Naive thymus-derived CD4-positive, alpha-beta T cell (primary cell): ENCODE results near the gene TENM4. TPM values are rescaled to one million over a fixed set of nuclear protein-coding genes. Genes with fewer than 3 reads are reported as not detected.

Experiments
- ATAC-seq: fragments of 150-1000 bp; cut with Tn5 transposase; 2 replicates; pipeline ENCODE4 v1.10.0; 2021; ENCODE audit warnings: mild to moderate bottlenecking, moderate library complexity
- CTCF ChIA-PET: fragments of 350-600 bp; sonication (Branson Sonifier 250); formaldehyde crosslinking; loops from one replicate; lab custom pipeline; 2021; ENCODE audit warnings: antibody characterized with exemption; lab: Charles Lee
- POLR2A ChIA-PET: fragments of 350-600 bp; sonication (Branson Sonifier 250); formaldehyde crosslinking; loops from one replicate; lab custom pipeline; 2021; ENCODE audit warnings: antibody characterized with exemption, inconsistent platforms; lab: Charles Lee
- DNase-seq, 9 donors: peaks; one replicate each; pipeline versions ENCODE4 v3.0.0 to v3.0.0-alpha.2; 2020 to 2022; ENCODE audit warnings: mixed read lengths in 1 of 9
- H3K27ac ChIP-seq: one replicate; pipeline ENCODE4 v1.7.0; 2013; ENCODE audit warnings: mild to moderate bottlenecking, low read depth, low read length, moderate library complexity
- H3K27me3 ChIP-seq, 2 donors: one replicate each; pipeline ENCODE4 v1.7.0; 2013; ENCODE audit warnings: low read length in 2 of 2, mild to moderate bottlenecking in 2 of 2, moderate library complexity in 2 of 2; ENCODE audit not compliant: control insufficient read depth in 2 of 2, insufficient read depth in 2 of 2
- H3K36me3 ChIP-seq, 3 experiments: 1 replicate in 2 of 3; 2 replicates in 1 of 3; pipeline ENCODE4 v1.7.0; 2013; ENCODE audit warnings: low read length in 3 of 3, mild to moderate bottlenecking in 3 of 3, moderate library complexity in 1 of 3; ENCODE audit not compliant: insufficient read depth in 3 of 3, control insufficient read depth in 2 of 3
- H3K4me1 ChIP-seq, 2 donors: one replicate each; pipeline ENCODE4 v1.7.0; 2013; ENCODE audit warnings: low read length in 2 of 2, mild to moderate bottlenecking in 2 of 2, moderate library complexity in 1 of 2; ENCODE audit not compliant: control insufficient read depth in 2 of 2, insufficient read depth in 2 of 2
- H3K4me3 ChIP-seq: 2 replicates; pipeline ENCODE4 v1.7.0; 2013; ENCODE audit warnings: mild to moderate bottlenecking, low read length
- H3K9me3 ChIP-seq, 3 experiments: 1 replicate in 2 of 3; 2 replicates in 1 of 3; pipeline ENCODE4 v1.7.0; 2013; ENCODE audit warnings: low read length in 3 of 3; ENCODE audit not compliant: control insufficient read depth in 2 of 3
- H3K27ac Mint-ChIP-seq, 9 donors: one replicate each; pipeline ENCODE4 v1.8.0; 2020 to 2022; ENCODE audit warnings: mixed read lengths in 9 of 9, mild to moderate bottlenecking in 8 of 9, moderate library complexity in 5 of 9, inconsistent platforms in 2 of 9
- H3K27me3 Mint-ChIP-seq, 5 donors: one replicate each; pipeline ENCODE4 v1.8.0; 2021 to 2022; ENCODE audit warnings: mixed read lengths in 5 of 5, mild to moderate bottlenecking in 1 of 5
- H3K36me3 Mint-ChIP-seq, 5 donors: one replicate each; pipeline ENCODE4 v1.8.0; 2020 to 2022; ENCODE audit warnings: mixed read lengths in 5 of 5, mild to moderate bottlenecking in 3 of 5, inconsistent platforms in 1 of 5
- H3K4me1 Mint-ChIP-seq, 7 donors: one replicate each; pipeline ENCODE4 v1.8.0; 2020 to 2022; ENCODE audit warnings: mixed read lengths in 7 of 7, mild to moderate bottlenecking in 3 of 7, inconsistent platforms in 1 of 7
- H3K4me3 Mint-ChIP-seq, 10 donors: one replicate each; pipeline ENCODE4 v1.8.0; 2020 to 2022; ENCODE audit warnings: mild to moderate bottlenecking in 10 of 10, mixed read lengths in 10 of 10, moderate library complexity in 6 of 10, inconsistent platforms in 2 of 10
- H3K9me3 Mint-ChIP-seq, 11 donors: one replicate each; pipeline ENCODE4 v1.8.0; 2020 to 2022; ENCODE audit warnings: mixed read lengths in 11 of 11, mild to moderate bottlenecking in 4 of 11, inconsistent platforms in 1 of 11, moderate library complexity in 1 of 11
- intact Hi-C, 2 donors: fragments of 100-400 bp; cut with micrococcal nuclease; formaldehyde crosslinking; loops; one replicate each; pipeline ENCODE4 v1.15.1; 2023
- polyA plus RNA-seq, 2 donors: library from polyadenylated mRNA; unstranded; fragments of 300-500 nt; fragmentation: Illumina TruSeq; gene quantifications; one replicate each; pipeline ENCODE4 v1.2.3, GENCODE V29; 2021
- total RNA-seq, 6 experiments: library from RNA in 5 of 6; stranded (reverse) in 5 of 6; gene quantifications; 1 replicate in 5 of 6; 2 replicates in 1 of 6; pipeline ENCODE4 v1.2.3 and lab custom pipeline; 2021 to 2026

The TENM4 gene
- total and polyA plus RNA-seq, 7 experiments from 2014 or later, result 0.32 to 0.47 TPM; not detected in 5

DNA sequence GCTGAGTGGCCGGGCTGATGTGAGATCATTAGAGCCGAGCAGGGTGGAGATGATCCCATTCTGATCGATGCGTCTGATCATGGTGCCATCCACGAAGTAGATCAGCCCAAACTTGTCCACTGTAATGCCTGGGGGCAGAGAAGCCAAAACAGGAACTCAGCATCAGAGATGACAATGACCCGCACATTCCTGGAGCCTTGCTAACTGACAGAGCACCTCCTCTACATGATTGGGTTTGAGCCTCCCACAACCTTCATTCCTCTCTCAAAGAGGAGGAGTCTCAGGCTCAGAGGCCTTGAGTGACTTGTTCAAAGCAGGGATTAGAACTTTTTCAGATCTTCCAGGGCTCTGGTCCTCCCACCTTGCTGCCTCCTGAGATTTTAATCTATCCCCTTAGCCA, 732.4 kb downstream of the TENM4 start:
- ChIA-PET CTCF (no interaction called here), POLR2A (no interaction called here)

DNA sequence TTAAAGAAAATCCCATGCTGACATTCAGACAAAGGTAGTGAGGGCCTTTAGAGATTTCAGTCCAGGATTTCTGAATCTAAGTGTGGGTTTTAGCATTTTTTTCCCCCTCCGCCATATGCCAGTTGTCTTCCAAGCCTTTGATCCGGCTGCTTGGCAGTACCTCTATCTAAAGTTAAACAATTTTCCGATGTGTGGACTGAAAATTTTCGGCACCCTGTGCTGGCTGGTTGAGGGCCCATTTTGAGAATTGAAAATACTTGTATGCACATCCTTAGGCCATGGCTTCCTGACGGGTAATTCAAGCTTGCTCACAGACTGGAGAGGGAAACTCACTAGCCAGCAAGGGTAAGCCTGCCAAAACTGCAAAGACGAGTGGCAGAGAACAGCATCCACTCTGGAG, 734.3 kb downstream of the TENM4 start:
- Mint-ChIP-seq H3K27ac (no peak overlapping the region), H3K27me3 (peaks cover 0 to 14% (median 5%) of the 10 kb centered on the region in 5 donors), H3K36me3 (no peaks in the 10 kb centered on the region), H3K4me1 (no peaks in the 10 kb centered on the region), H3K9me3 (no peaks in the 10 kb centered on the region), H3K4me3 (no peak overlapping the region)
- Histone ChIP-seq H3K4me1 (no peaks in the 10 kb centered on the region), H3K9me3 (no peaks in the 10 kb centered on the region), H3K27me3 (no peaks in the 10 kb centered on the region), H3K27ac (no peak overlapping the region), H3K4me3 (no peak overlapping the region), H3K36me3 (no peaks in the 10 kb centered on the region)
- CTCF ChIA-PET, result no interaction called here
- no peak for ATAC-seq
- POLR2A ChIA-PET, result no interaction called here
- no peak for DNase-seq
- intact Hi-C loops, result no loop called here

More for the DNA sequence above, 732.4 kb downstream of the TENM4 start:
- Mint-ChIP-seq H3K27ac (no peak overlapping the region), H3K4me1 (no peaks in the 10 kb centered on the region), H3K4me3 (no peak overlapping the region), H3K27me3 (peaks cover 0 to 11% (median 5%) of the 10 kb centered on the region in 5 donors), H3K9me3 (no peaks in the 10 kb centered on the region), H3K36me3 (no peaks in the 10 kb centered on the region)
- ATAC-seq (no peak), DNase-seq (no peak)
- H3K27ac ChIP-seq, result no peak overlapping the region
- H3K4me1 ChIP-seq, result no peaks in the 10 kb centered on the region
- intact Hi-C loops, result no loop called here
- H3K9me3 ChIP-seq, result no peaks in the 10 kb centered on the region
- H3K36me3 ChIP-seq, result no peaks in the 10 kb centered on the region
- no peak overlapping the region for H3K4me3 ChIP-seq
- H3K27me3 ChIP-seq, result no peaks in the 10 kb centered on the region

DNA sequence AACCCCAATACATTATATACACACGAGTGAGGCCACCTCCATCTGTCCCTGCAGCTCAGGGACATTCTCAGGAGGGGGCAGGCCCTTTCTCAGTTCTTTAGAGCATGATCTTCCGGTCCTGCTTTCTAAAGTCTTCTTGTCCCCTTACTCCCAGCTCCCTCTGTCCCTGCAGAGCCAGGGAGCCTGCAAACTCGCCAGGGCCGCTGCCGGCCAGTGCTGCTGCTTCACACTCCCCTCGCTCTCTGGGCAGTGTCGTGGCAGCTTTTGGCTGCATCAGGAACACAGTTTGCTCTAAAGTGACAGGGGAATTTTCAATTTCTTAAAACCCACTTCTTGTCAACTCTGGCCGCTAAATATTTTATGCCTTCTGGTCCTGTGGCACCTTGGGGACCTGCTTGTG, 736.0 kb downstream of the TENM4 start:
- Histone ChIP-seq H3K9me3 (no peaks in the 10 kb centered on the region), H3K27ac (no peak overlapping the region), H3K4me1 (no peaks in the 10 kb centered on the region), H3K36me3 (no peaks in the 10 kb centered on the region), H3K27me3 (no peaks in the 10 kb centered on the region), H3K4me3 (no peak overlapping the region)
- ATAC-seq (no peak), DNase-seq (no peak)
- H3K36me3 Mint-ChIP-seq, result no peaks in the 10 kb centered on the region
- ChIA-PET POLR2A (no interaction called here), CTCF (no interaction called here)
- H3K27ac Mint-ChIP-seq, result no peak overlapping the region
- peaks cover 0 to 11% (median 4%) of the 10 kb centered on the region in 5 donors for H3K27me3 Mint-ChIP-seq
- no peaks in the 10 kb centered on the region for H3K4me1 Mint-ChIP-seq
- H3K4me3 Mint-ChIP-seq, result no peak overlapping the region
- intact Hi-C loops, result no loop called here
- H3K9me3 Mint-ChIP-seq, result no peaks in the 10 kb centered on the region

DNA sequence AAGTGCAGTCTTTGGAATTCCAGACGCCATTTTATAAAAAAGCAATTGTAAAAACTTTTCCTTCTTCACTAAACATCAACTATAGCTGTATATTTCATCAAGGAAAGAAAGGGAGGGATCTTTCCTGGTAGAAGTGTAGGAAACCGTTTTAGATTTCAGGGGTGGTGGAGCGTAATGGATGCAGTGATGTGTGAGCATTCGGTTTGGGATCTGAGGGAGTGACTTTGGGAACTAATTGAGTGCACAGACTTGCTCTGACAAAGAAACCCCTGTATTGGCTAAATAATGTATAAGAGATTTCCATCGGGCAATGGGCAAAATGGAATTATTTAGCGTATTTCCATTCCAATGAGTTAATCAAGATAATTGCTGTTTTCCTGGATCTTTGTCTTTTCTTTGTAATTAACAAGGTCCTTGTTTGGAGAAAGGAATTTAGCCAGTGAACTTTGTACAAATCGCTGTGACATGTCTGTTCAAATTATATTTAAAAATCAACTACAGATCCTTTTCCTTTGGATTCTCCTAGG, 741.2 kb downstream of the TENM4 start:
- H3K4me1 ChIP-seq, result no peaks in the 10 kb centered on the region
- ChIA-PET CTCF (no interaction called here), POLR2A (no interaction called here)
- H3K4me3 ChIP-seq, result no peak overlapping the region
- Mint-ChIP-seq H3K36me3 (peaks cover 0 to 5% (median 0%) of the 10 kb centered on the region in 5 donors), H3K27ac (no peak overlapping the region), H3K9me3 (no peaks in the 10 kb centered on the region), H3K4me1 (no peaks in the 10 kb centered on the region), H3K27me3 (peaks cover 8 to 39% (median 22%) of the 10 kb centered on the region in 5 donors), H3K4me3 (no peak overlapping the region)
- H3K9me3 ChIP-seq, result no peaks in the 10 kb centered on the region
- DNase-seq (no peak), ATAC-seq (no peak)
- peaks cover 0 to 2% of the 10 kb centered on the region in 2 donors for H3K27me3 ChIP-seq
- intact Hi-C loops, result no loop called here
- H3K27ac ChIP-seq, result no peak overlapping the region
- H3K36me3 ChIP-seq, result no peaks in the 10 kb centered on the region

DNA sequence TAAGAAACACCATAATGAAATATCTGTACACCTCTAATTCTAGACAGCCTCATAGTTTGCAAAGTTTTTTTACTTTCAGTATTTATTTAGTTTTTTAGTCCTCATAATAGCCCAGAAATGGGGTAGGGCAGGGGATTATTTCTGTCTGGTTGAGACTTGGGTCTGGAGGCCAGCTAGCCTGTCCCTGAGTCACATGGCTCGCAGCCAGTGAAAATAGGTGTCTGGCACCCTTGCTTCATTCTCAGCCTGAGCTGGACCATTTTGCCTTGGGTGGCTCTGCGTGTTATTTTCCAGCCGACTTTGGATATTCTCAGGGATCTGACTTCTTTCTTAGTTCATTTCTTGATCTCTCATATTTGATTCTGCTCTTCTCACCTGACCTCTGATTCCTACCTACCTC, 742.2 kb downstream of the TENM4 start:
- H3K9me3 ChIP-seq, result no peaks in the 10 kb centered on the region
- ChIA-PET POLR2A (no interaction called here), CTCF (no interaction called here)
- peaks cover 0 to 5% (median 0%) of the 10 kb centered on the region in 5 donors for H3K36me3 Mint-ChIP-seq
- no peak overlapping the region for H3K27ac Mint-ChIP-seq
- H3K4me1 ChIP-seq, result no peaks in the 10 kb centered on the region
- no peaks in the 10 kb centered on the region for H3K4me1 Mint-ChIP-seq
- no peak overlapping the region for H3K4me3 ChIP-seq
- peaks cover 0 to 2% of the 10 kb centered on the region in 2 donors for H3K27me3 ChIP-seq
- H3K27me3 Mint-ChIP-seq, result peaks cover 8 to 39% (median 24%) of the 10 kb centered on the region in 5 donors
- intact Hi-C loops, result no loop called here
- H3K9me3 Mint-ChIP-seq, result no peaks in the 10 kb centered on the region
- no peak overlapping the region for H3K27ac ChIP-seq
- no peaks in the 10 kb centered on the region for H3K36me3 ChIP-seq
- ATAC-seq (no peak), DNase-seq (no peak)
- no peak overlapping the region for H3K4me3 Mint-ChIP-seq

DNA sequence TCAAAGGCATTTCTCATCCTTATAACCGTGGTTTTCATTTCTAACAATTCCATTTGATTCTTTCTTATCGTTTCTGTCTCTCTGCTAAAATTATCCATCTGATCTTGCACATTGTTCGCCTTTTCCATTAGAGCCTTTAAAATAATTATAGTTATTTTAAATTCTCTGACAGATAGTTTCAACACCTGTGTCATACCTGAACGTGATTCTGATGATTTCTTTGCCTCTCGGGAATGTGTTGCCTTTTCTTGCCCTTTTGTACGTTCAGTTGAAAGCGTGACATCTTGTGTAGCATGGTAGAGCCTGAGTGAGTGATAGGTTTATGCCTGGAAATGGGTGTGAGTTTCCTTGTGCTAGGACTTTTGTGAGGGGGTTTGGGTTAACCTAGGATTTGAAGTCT, 744.7 kb downstream of the TENM4 start:
- no peak overlapping the region for H3K4me3 ChIP-seq
- H3K4me1 ChIP-seq, result no peaks in the 10 kb centered on the region
- H3K4me1 Mint-ChIP-seq, result no peaks in the 10 kb centered on the region
- intact Hi-C loops, result no loop called here
- H3K9me3 Mint-ChIP-seq, result no peaks in the 10 kb centered on the region
- H3K27me3 Mint-ChIP-seq, result peaks cover 11 to 47% (median 28%) of the 10 kb centered on the region in 5 donors
- peaks cover 0 to 2% of the 10 kb centered on the region in 2 donors for H3K27me3 ChIP-seq
- no peak overlapping the region for H3K4me3 Mint-ChIP-seq
- no peaks in the 10 kb centered on the region for H3K36me3 ChIP-seq
- POLR2A ChIA-PET, result no interaction called here
- H3K9me3 ChIP-seq, result no peaks in the 10 kb centered on the region
- H3K36me3 Mint-ChIP-seq, result peaks cover 0 to 5% (median 0%) of the 10 kb centered on the region in 5 donors
- H3K27ac ChIP-seq, result no peak overlapping the region
- CTCF ChIA-PET, result no interaction called here
- no peak overlapping the region for H3K27ac Mint-ChIP-seq
- ATAC-seq (no peak), DNase-seq (no peak)

DNA sequence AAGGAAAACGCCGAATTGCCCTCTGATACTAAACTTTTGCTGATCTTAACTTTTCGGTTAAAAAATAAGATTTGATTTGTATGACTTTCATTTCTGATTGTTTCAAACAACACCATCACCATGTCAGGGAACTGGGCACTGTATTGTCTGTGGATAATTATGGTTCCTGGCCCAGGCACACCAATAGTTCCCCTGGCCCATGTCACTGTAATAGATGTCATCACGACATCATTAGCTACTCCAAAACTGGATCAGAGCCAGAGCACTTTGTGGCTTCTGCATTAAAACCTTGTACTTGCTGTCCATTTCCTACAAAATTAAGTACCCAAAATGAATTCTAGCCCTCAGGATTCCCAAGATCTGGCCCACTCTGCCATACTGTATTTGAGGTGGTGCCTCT, 746.7 kb downstream of the TENM4 start:
- Histone ChIP-seq H3K27ac (no peak overlapping the region), H3K9me3 (no peaks in the 10 kb centered on the region), H3K36me3 (no peaks in the 10 kb centered on the region), H3K4me1 (no peaks in the 10 kb centered on the region), H3K4me3 (no peak overlapping the region), H3K27me3 (peaks cover 0 to 2% of the 10 kb centered on the region in 2 donors)
- intact Hi-C loops, result no loop called here
- Mint-ChIP-seq H3K9me3 (no peaks in the 10 kb centered on the region), H3K36me3 (peaks cover 0 to 5% (median 0%) of the 10 kb centered on the region in 5 donors), H3K27ac (no peak overlapping the region), H3K4me1 (no peaks in the 10 kb centered on the region), H3K4me3 (no peak overlapping the region), H3K27me3 (peaks cover 15 to 41% (median 29%) of the 10 kb centered on the region in 5 donors)
- CTCF ChIA-PET, result no interaction called here
- POLR2A ChIA-PET, result no interaction called here
- DNase-seq, result no peak
- no peak for ATAC-seq
